Measurements from ENCODE around the gene CEP290. TPM values are rescaled to one million over a fixed set of nuclear protein-coding genes. Genes with fewer than 3 reads are reported as not detected.
A peak's percentile ranks its signal among the peaks of the same experiment; 100 is the strongest.

Gene CEP290
- total RNA-seq, 1 experiment from 2014 or later = 12.8 TPM

DNA sequence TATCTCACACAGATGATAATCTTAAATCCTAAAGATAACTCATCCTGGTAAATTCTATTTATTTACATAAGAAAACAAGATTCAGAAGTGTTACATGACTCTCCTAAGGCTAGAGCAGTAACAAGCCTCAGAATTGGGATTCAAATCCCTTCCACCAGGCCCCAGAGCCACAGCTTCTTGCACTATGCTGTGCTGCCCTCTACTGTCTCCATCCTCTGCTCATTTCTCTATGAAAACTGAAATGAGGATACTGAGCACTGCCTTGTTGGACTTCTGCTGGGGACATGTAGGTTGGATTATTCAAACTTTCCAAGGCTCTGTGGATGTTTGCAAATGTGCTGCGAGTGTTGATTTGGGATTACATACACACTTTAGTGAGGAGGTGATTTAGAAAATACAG, 89.2 kb downstream of the CEP290 start:
- H2BK20ac ChIP-seq (ENCODE audit: low read depth, low read length, poor library complexity, severe bottlenecking) = no peak overlapping the region
- H3K27ac Mint-ChIP-seq = no peak overlapping the region
- DNase-seq = peak; percentile 42
- H4K5ac ChIP-seq (ENCODE audit: insufficient read length, low read depth, low read length) = no peak overlapping the region
- no peak overlapping the region for H3K4me2 ChIP-seq (ENCODE audit: insufficient read depth, insufficient read length, low read length)
- H4K8ac ChIP-seq (replicated peaks; ENCODE audit: insufficient read length, low read depth, low read length) = no peak overlapping the region
- no peak overlapping the region for H3K14ac ChIP-seq (ENCODE audit: insufficient read depth, low read length)
- H3T11ph ChIP-seq (ENCODE audit: low read length) = no peak overlapping the region
- H3K9me3 ChIP-seq (ENCODE audit: control insufficient read depth, low read depth, low read length) = no peaks in the 10 kb centered on the region
- no peak overlapping the region for H3K56ac ChIP-seq (ENCODE audit: insufficient read length, low read depth, low read length)
- H2BK120ac ChIP-seq (ENCODE audit: low read depth, low read length, poor library complexity, severe bottlenecking) = no peak overlapping the region
- H3K18ac ChIP-seq (ENCODE audit: insufficient read length, low read depth, low read length) = no peak overlapping the region
- H3K36me3 Mint-ChIP-seq (ENCODE audit: insufficient read depth in 1 of 3, low read depth in 3 of 3) = peaks cover 3 to 21% (median 16%) of the 10 kb centered on the region in 3 experiments; a peak in 5 of 7 replicates
- H3K4me3 Mint-ChIP-seq = no peak overlapping the region
- H3K27me3 ChIP-seq (ENCODE audit: insufficient read depth, low read length) = no peaks in the 10 kb centered on the region
- H4K91ac ChIP-seq (ENCODE audit: insufficient read length, low read depth, low read length) = no peak overlapping the region
- H3K27ac ChIP-seq (ENCODE audit: insufficient read length, low read depth, low read length) = no peak overlapping the region
- H3K79me1 ChIP-seq (ENCODE audit: insufficient read depth, low read depth, low read length, poor library complexity, severe bottlenecking) = no peaks in the 10 kb centered on the region
- H2BK15ac ChIP-seq (ENCODE audit: low read depth, low read length) = no peak overlapping the region
- no peaks in the 10 kb centered on the region for H3K4me1 Mint-ChIP-seq
- H3K4me1 ChIP-seq (ENCODE audit: insufficient read depth, low read length) = no peaks in the 10 kb centered on the region
- H2AFZ ChIP-seq (ENCODE audit: low read length) = no peak overlapping the region
- no peak overlapping the region for H2BK12ac ChIP-seq (ENCODE audit: insufficient read length, low read depth, low read length)
- H3K9me3 Mint-ChIP-seq = no peaks in the 10 kb centered on the region
- no peak overlapping the region for H3K23ac ChIP-seq (ENCODE audit: insufficient read length, low read depth, low read length)
- H3K27me3 Mint-ChIP-seq (ENCODE audit: low read depth) = no peaks in the 10 kb centered on the region
- no peaks in the 10 kb centered on the region for H3K79me2 ChIP-seq (ENCODE audit: insufficient read depth, low read length)
- no peak overlapping the region for H3K4ac ChIP-seq (ENCODE audit: low read depth, low read length)
- no CpG with 5 or more reads among the region's 1 CpG for WGBS (ENCODE audit: extremely low coverage, insufficient read length, low lambda C conversion rate)
- no peak overlapping the region for H3K9ac ChIP-seq (ENCODE audit: extremely low read depth, insufficient read length, low read length)
- no peaks in the 10 kb centered on the region for H3K23me2 ChIP-seq (ENCODE audit: insufficient read length, low read depth, low read length, poor library complexity, severe bottlenecking)
- H4K20me1 ChIP-seq (ENCODE audit: control insufficient read depth, insufficient read depth, insufficient read length) = no peaks in the 10 kb centered on the region
- H2BK5ac ChIP-seq (ENCODE audit: insufficient read length, low read length) = no peak overlapping the region
- no peak overlapping the region for H2AK5ac ChIP-seq (ENCODE audit: insufficient read length, low read length)
- TF ChIP-seq, protein P1, sequence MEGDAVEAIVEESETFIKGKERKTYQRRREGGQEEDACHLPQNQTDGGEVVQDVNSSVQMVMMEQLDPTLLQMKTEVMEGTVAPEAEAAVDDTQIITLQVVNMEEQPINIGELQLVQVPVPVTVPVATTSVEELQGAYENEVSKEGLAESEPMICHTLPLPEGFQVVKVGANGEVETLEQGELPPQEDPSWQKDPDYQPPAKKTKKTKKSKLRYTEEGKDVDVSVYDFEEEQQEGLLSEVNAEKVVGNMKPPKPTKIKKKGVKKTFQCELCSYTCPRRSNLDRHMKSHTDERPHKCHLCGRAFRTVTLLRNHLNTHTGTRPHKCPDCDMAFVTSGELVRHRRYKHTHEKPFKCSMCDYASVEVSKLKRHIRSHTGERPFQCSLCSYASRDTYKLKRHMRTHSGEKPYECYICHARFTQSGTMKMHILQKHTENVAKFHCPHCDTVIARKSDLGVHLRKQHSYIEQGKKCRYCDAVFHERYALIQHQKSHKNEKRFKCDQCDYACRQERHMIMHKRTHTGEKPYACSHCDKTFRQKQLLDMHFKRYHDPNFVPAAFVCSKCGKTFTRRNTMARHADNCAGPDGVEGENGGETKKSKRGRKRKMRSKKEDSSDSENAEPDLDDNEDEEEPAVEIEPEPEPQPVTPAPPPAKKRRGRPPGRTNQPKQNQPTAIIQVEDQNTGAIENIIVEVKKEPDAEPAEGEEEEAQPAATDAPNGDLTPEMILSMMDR (conservative IDR thresholded peaks at IDR 0.05) = peak; percentile 64

Measured in H9 (cell line).